GM13976 (cell line): ENCODE data around the gene BMP6.

Experiments
- DNase-seq: peaks from one replicate; pipeline ENCODE4 v3.0.0; 2012; ENCODE audit warnings: low spot score
- CTCF ChIP-seq: IDR thresholded peaks from 2 replicates; pipeline ENCODE4 v1.5.1; 2012; ENCODE audit warnings: borderline replicate concordance, mild to moderate bottlenecking; ENCODE audit not compliant: insufficient read depth; ENCODE audit errors: extremely low read depth, missing control alignments, control extremely low read depth
- in situ Hi-C: fragments of 300-500 bp; cut with MboI; formaldehyde crosslinking; loops from one replicate; pipeline ENCODE4 v1.12.0; 2022; ENCODE audit warnings: low sequenced_read_pairs, mixed read lengths, inconsistent platforms; ENCODE audit not compliant: unreplicated experiment

Gene BMP6

GRCh38 chr6:7832904-7833750 lies 107.2 kb downstream of the BMP6 start:
- in situ Hi-C loops, result no loop called here
- TF ChIP-seq CTCF, result no peak
- DNase-seq, result no peak

GRCh38 chr6:7833751-7834070 lies 107.8 kb downstream of the BMP6 start:
- no peak for TF ChIP-seq CTCF
- in situ Hi-C loops, result no loop called here

GRCh38 chr6:7836371-7837026 lies 110.6 kb downstream of the BMP6 start:
- no peak for TF ChIP-seq CTCF
- no peak for DNase-seq
- in situ Hi-C loops, result no loop called here

More at GRCh38 chr6:7833751-7834070, 107.8 kb downstream of the BMP6 start:
- DNase-seq, result no peak

- in situ Hi-C loops, result no loop called here
- no peak for TF ChIP-seq CTCF
- DNase-seq, result no peak
These were observed 116.0 kb downstream of the BMP6 start for GRCh38 chr6:7841781-7842468.

- TF ChIP-seq CTCF, result no peak
- DNase-seq, result no peak
- in situ Hi-C loops, result no loop called here
These were observed 121.3 kb downstream of the BMP6 start for GRCh38 chr6:7846966-7847818.

- DNase-seq, result no peak
- in situ Hi-C loops, result no loop called here
- no peak for TF ChIP-seq CTCF
These were observed 122.3 kb downstream of the BMP6 start for GRCh38 chr6:7848229-7848628.
